Esophagus squamous epithelium (tissue), 4 donors: Measurements from ENCODE around the gene KIAA0232.
A peak's percentile ranks its signal among the peaks of the same experiment; 100 is the strongest.

Experiments used
- CTCF ChIP-seq, 6 experiments: fragments of 450-650 bp in 4 of 6; fragments of 200-600 bp in 2 of 6; sonication (generic) in 2 of 6; IDR thresholded peaks; one replicate each; pipeline ENCODE4 v1.5.1; 2016 to 2019; ENCODE audit warnings: antibody characterized with exemption in 6 of 6, mild to moderate bottlenecking in 4 of 6, moderate library complexity in 4 of 6
- POLR2A ChIP-seq, 4 donors: fragments of 450-650 bp; IDR thresholded peaks; one replicate each; pipeline ENCODE4 v1.6.1; 2017; ENCODE audit warnings: antibody characterized with exemption in 4 of 4, mild to moderate bottlenecking in 4 of 4, moderate library complexity in 3 of 4

DNA sequence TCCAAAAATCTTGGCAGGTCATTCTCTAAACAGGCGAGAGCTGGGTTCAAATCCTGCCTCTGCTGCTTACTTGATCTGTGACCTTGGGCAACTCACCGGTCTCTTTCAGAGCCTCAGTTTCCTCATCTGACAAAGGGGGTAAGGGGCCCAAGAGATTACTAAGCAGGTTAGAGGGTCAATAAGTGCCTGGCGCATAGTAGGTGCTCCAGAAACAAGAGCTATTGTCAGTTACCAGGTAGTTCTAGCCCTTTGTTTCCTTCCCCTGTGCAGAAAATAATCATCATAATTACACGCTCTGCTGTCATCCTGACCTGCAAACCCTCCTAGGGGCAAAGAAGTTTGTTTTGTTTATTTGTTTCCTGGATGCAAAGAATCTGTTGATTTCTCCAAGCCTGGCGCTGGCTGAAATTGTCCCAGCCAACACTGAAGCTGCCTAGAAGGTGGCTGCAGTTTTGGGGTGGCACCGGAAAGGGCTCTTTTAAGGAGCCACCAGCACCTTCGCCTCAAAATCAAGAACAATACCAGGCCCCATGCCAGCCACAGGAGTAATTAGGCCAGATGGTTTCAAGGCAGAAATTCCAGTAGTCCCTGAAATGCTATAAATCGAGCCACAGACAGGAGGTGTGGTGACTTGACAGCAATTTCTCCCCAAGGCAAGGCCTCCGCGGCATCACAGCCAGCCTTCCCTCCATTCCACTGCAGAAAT, 10.2 kb upstream of the KIAA0232 start:
- no peak for TF ChIP-seq POLR2A (IDR thresholded peaks at IDR 0.05)
- TF ChIP-seq CTCF (IDR thresholded peaks at IDR 0.05): peak in 2 of 6 experiments; percentile 6 to 29
